Activated gamma-delta T cell treated with anti-CD3 and anti-CD28 coated beads, Interleukin-2, amount 50 U/mL, for 16 hours (primary cell): ENCODE data around the gene TNS3.

Experiments
- DNase-seq: peaks from one replicate; pipeline ENCODE4 v3.0.0-alpha.2; 2020; ENCODE audit warnings: low read depth

TNS3 gene

GRCh38 chr7:47581438-47581803 is 490 bp downstream of the TNS3 start:
- no peak for DNase-seq

- no peak for DNase-seq
Measured at GRCh38 chr7:47580811-47581331, 1.0 kb downstream of the TNS3 start.

- DNase-seq: no peak
Measured at GRCh38 chr7:47580175-47580706, 1.7 kb downstream of the TNS3 start.

GRCh38 chr7:47579458-47579857 is 2.5 kb downstream of the TNS3 start:
- no peak for DNase-seq

- DNase-seq: no peak
Measured at GRCh38 chr7:47578579-47579270, 3.2 kb downstream of the TNS3 start.

- no peak for DNase-seq
Measured at GRCh38 chr7:47577321-47577919, 4.5 kb downstream of the TNS3 start.

GRCh38 chr7:47576866-47577306 is 5.0 kb downstream of the TNS3 start:
- DNase-seq: no peak

GRCh38 chr7:47576031-47576865 is 5.7 kb downstream of the TNS3 start:
- no peak for DNase-seq

- no peak for DNase-seq
Measured at GRCh38 chr7:47574482-47575329, 7.2 kb downstream of the TNS3 start.

- DNase-seq: no peak
Measured at GRCh38 chr7:47573758-47574481, 8.0 kb downstream of the TNS3 start.

- no peak for DNase-seq
Measured at GRCh38 chr7:47572939-47573757, 8.8 kb downstream of the TNS3 start.

GRCh38 chr7:47572094-47572445 is 9.8 kb downstream of the TNS3 start:
- DNase-seq: no peak

GRCh38 chr7:47571331-47572093 is 10.4 kb downstream of the TNS3 start:
- DNase-seq: no peak

- DNase-seq: no peak
Measured at GRCh38 chr7:47570649-47571050, 11.3 kb downstream of the TNS3 start.

- DNase-seq: no peak
Measured at GRCh38 chr7:47568547-47568946, 13.4 kb downstream of the TNS3 start.

- DNase-seq: no peak
Measured at GRCh38 chr7:47568056-47568455, 13.9 kb downstream of the TNS3 start.

- no peak for DNase-seq
Measured at GRCh38 chr7:47565640-47566250, 16.2 kb downstream of the TNS3 start.

- no peak for DNase-seq
Measured at GRCh38 chr7:47563521-47563920, 18.4 kb downstream of the TNS3 start.
